Measurements from ENCODE around the gene GPR179. TPM values are rescaled to one million over a fixed set of nuclear protein-coding genes. Genes with fewer than 3 reads are reported as not detected.

The GPR179 gene
- polyA plus RNA-seq, 2 of the 4 experiments (the other 2 are of a cell fraction), result 0.04 to 0.08 TPM

DNA sequence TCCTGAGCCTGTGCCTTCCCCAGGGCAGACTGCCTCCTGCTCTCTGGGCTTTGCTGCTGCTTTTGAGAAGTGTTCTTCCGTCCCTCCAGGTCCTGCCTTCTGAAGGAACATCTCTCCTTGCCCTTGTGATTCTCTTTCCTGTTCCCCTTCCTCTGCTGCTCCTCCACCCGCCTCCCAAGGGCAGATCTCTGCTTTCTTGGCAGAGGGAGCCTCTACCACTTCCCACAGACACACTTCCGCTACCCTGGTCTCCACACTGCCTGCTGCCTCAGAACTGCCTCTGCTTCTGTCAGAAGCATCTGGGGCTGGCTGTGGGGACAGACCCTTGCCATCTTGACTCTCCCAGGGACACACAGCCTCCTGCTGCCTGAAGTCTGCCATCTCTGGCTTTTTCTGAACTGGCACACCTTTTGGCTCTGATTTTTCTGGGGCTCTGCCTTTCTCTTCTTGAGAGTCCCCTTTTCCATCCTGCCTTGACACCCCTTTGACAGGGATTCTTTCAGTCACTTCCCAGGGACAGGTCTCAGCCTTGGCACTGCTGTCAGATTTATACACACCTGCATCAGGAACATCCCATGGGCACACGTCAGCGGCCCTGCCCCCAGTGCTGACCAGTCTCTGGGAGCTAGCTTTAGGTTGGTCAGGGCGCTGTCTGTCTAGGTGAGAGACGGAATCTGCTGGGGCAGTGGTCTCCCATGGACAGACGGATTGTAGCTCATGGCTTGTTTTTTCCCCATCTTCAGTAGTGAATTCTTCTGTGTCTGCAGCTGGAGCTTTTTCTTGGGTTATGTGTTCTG, 16.6 kb downstream of the GPR179 start:
- Histone ChIP-seq H3K4me2 (no peak overlapping the region), H3K9me3 (no peaks in the 10 kb centered on the region), H3K4me3 (no peak overlapping the region), H3K4me1 (0 out of 3 replicates have a peak, but pooled peaks cover 3% of the 10 kb centered on the region), H3K27ac (no peak overlapping the region)
- DNase-seq (ENCODE audit: low read depth in 1 of 2, low spot score in 1 of 2) (no peak), FAIRE-seq (no peak), ATAC-seq (no peak)
- 91% methylated on average over 8 of the region's 8 CpGs for WGBS (ENCODE audit: missing lambda C conversion rate)
- TF ChIP-seq HOXB13 (CRISPR knock-in tag; IDR thresholded peaks at IDR 0.05; ENCODE audit: low read depth) (no peak), REST (IDR thresholded peaks at IDR 0.05) (no peak), RAD21 (conservative IDR thresholded peaks at IDR 0.05 in 1 of 2, IDR thresholded peaks at IDR 0.05 in 1 of 2) (no peak), CTCF (IDR thresholded peaks at IDR 0.05) (no peak), BHLHE40 (IDR thresholded peaks at IDR 0.05; ENCODE audit: low read depth, low read length) (no peak), EP300 (IDR thresholded peaks at IDR 0.05) (no peak), GATA3 (IDR thresholded peaks at IDR 0.05; ENCODE audit: borderline replicate concordance) (no peak), JUN (IDR thresholded peaks at IDR 0.05) (no peak), CBX2 (IDR thresholded peaks at IDR 0.05; ENCODE audit: borderline replicate concordance, low read depth) (no peak), ESRRA (IDR thresholded peaks at IDR 0.05; ENCODE audit: borderline replicate concordance, low read length) (no peak), JUNB (IDR thresholded peaks at IDR 0.05) (no peak), CBX8 (IDR thresholded peaks at IDR 0.05) (no peak), NFE2L2 (conservative IDR thresholded peaks at IDR 0.05; ENCODE audit: low read length) (no peak), HOXB5 (CRISPR knock-in tag; IDR thresholded peaks at IDR 0.05) (no peak), FOSB (CRISPR knock-in tag; IDR thresholded peaks at IDR 0.05) (no peak), PHF8 (IDR thresholded peaks at IDR 0.05; ENCODE audit: borderline replicate concordance, low read depth) (no peak), NPAS2 (CRISPR knock-in tag; IDR thresholded peaks at IDR 0.05; ENCODE audit: borderline replicate concordance) (no peak)
- TF ChIP-seq, protein P1, sequence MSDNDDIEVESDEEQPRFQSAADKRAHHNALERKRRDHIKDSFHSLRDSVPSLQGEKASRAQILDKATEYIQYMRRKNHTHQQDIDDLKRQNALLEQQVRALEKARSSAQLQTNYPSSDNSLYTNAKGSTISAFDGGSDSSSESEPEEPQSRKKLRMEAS (IDR thresholded peaks at IDR 0.05), result no peak
- TF ChIP-seq, protein P2, sequence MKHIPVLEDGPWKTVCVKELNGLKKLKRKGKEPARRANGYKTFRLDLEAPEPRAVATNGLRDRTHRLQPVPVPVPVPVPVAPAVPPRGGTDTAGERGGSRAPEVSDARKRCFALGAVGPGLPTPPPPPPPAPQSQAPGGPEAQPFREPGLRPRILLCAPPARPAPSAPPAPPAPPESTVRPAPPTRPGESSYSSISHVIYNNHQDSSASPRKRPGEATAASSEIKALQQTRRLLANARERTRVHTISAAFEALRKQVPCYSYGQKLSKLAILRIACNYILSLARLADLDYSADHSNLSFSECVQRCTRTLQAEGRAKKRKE (CRISPR knock-in tag; IDR thresholded peaks at IDR 0.05; ENCODE audit: low read depth), result no peak
- CTCF ChIA-PET, result interaction anchor here (1.3 to 30.7 kb wide), 4 partner anchors 16 to 90 kb away, joined by 3 to 675 read pairs (median 4); partner anchors contain the start of genes GPR179 and SOCS7
- POLR2A ChIA-PET, result interaction anchor here (0.6 kb wide), 1 partner anchor 231 kb away, joined by 3 read pairs; no protein-coding TSS in a partner anchor
